GM18519 (cell line): ENCODE results near the gene TNNI2.
"Not testable (repeated sequence)": the region's sequence is repeated elsewhere in the genome, so short reads cannot be mapped to it uniquely, and the experiment has no call there.

Experiments
- ATAC-seq: cut with Tn5 transposase; IDR thresholded peaks from one replicate; pipeline ENCODE4 v1.9.1; 2021; ENCODE audit warnings: mild to moderate bottlenecking, moderate library complexity; ENCODE audit not compliant: unreplicated experiment, low FRiP score

The TNNI2 gene

DNA sequence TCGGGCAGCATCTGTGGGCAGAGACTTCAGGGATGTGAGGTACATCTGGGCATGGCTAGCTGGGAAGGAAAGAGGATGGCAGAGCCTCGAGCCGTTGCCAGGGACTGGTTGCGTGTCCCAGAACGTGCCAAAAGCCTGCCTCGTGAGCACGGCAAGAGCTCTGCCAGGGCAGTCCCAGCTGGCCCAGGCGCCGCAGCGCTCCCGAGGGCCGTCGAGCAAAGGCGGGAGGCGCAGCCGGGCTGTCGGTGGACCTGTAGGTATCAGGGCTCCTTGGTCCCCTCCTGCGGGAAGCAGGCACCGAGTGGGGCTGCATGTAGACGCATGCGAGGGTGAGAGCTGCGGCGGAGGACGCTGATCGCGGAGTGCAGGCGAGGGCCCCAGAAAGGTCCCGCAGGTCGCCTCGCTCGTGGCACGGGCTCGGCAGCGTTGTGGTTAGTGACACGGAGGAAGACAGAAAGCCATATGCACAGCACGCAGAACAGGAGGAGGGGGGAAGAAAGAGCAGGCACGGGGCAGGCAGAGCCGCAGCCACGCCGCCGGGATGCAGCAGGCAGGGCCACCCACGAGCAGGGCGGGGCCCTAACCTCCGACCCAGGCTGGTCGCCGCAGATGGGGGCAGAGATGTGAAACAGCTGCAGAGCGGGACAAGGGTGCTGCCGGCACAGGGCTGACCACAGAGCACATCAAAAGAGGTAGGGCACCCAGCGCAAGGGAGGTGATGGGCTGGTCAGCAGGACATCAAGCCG, 32.1 kb downstream of the TNNI2 start:
- ATAC-seq: no peak

DNA sequence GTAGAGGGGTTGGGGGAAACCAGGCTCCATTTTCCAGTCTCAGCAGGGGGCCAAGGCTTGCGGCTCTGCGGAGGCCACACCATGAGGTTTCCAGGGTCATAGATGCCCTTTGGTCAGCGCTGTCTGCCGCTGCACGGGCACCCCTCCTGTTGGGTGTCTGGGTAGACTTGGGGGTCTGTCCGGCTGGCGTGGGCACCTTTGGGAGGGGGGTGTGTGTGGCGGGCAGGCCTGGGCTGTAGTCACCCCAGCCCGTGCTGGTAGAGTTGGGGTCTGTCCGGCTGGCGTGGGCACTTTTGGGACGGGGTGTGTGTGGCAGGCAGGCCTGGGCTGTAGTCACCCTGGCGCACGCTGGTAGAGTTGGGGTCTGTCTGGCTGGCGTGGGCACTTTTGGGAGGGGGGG, 32.8 kb downstream of the TNNI2 start:
- ATAC-seq: no peak

DNA sequence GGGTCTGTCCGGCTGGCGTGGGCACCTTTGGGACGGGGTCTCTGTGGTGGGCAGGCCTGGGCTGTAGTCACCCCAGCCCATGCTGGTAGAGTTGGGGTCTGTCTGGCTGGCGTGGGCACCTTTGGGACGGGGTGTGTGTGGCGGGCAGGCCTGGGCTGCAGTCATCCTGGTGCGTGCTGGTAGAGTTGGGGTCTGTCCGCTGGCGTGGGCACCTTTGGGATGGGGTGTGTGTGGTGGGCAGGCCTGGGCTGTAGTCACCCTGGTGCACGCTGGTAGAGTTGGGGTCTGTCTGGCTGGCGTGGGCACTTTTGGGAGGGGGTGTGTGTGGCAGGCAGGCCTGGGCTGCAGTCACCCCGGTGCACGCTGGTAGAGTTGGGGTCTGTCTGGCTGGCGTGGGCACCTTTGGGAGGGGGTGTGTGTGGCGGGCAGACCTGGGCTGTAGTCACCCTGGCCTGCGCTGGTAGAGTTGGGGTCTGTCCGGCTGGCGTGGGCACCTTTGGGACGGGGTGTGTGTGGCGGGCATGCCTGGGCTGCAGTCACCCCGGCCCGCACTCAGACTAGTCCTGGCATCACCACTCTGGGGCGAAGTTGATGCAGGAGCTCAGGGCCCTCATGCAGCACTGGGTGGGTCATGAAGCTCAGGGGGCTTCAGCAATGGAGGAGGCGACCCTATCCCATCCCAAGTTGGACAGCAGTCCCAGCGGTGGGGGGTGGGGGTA, 33.6 kb downstream of the TNNI2 start:
- ATAC-seq: no peak

DNA sequence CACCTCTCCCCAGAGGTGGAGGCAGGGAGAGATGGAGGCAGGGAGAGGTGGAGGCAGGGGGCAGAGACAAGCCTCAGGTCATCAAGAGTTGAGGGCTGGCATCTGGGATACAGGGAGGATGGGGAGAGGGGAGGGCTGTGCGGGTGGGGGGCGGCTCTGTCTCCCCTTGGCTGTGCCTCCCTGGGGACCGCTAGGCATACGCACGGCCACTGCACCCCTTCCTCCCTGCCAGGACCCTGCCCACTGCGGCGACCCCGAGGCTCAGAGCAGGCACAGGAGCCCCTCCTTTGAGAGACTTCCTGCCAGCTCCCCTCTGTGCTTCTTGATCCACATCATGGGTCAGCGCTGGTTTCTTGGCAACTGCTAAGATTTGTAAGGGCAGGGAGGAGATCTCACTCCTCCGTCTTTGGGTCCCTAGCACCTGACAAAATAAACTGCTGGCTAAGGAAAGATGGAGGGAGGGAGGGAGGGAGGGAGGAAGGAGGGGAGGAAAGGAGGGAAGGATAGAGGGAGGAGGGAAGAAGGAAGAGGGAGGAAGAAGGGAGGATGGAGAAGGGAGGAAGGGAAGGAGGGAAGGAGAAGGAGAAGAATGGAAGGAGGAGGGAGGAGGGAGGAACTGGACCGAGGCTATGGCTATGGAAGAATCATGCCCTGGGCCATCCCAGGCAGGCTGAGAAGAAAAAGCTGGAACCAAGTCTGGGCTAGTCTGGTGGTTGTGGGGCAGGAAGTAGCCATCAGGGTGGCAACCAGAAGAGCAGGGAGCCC, 34.4 kb downstream of the TNNI2 start:
- no peak for ATAC-seq

DNA sequence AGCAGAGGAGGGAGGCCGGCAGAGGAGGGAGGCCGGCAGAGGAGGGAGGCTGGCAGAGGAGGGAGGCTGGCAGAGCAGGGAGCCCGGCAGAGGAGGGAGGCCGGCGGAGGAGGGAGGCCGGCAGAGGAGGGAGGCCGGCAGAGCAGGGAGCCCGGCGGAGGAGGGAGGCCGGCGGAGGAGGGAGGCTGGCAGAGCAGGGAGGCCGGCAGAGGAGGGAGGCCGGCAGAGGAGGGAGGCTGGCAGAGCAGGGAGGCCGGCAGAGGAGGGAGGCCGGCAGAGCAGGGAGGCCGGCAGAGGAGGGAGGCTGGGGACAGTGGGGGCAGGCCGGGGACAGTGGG, 35.0 kb downstream of the TNNI2 start:
- ATAC-seq: not testable (repeated sequence)

DNA sequence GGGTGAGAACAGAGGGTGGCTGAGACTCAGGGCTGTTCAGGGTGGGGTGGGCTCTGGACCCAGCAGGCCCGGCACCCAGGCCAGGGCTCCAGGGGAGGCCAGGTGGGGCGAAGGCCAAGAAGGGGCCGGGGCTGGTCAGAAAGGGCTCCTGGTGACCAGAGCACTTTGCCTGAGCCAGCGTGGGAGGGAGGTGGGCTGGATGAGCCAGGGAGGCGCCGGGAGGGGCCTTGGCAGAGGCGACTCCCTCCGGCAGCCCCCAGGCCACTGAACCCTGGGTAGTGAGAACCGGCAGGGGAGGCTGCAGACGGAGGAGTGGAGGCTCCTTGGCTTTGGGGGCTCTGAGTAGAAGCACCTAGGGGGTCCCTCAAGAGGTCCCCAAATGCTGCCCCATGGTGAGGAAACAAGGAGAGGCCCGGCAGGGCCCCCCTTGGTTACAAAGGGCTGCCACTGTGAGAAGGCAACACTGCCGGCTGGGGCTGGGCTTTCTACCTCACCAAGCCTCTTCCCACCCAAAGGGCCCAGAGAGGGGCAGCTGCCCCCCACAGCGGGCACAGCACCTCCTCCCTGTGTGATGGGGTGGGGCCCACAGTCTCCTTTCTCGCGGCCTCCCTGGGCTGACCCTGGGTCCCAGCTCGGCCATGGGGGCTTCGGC, 35.8 kb downstream of the TNNI2 start:
- not testable (repeated sequence) for ATAC-seq

DNA sequence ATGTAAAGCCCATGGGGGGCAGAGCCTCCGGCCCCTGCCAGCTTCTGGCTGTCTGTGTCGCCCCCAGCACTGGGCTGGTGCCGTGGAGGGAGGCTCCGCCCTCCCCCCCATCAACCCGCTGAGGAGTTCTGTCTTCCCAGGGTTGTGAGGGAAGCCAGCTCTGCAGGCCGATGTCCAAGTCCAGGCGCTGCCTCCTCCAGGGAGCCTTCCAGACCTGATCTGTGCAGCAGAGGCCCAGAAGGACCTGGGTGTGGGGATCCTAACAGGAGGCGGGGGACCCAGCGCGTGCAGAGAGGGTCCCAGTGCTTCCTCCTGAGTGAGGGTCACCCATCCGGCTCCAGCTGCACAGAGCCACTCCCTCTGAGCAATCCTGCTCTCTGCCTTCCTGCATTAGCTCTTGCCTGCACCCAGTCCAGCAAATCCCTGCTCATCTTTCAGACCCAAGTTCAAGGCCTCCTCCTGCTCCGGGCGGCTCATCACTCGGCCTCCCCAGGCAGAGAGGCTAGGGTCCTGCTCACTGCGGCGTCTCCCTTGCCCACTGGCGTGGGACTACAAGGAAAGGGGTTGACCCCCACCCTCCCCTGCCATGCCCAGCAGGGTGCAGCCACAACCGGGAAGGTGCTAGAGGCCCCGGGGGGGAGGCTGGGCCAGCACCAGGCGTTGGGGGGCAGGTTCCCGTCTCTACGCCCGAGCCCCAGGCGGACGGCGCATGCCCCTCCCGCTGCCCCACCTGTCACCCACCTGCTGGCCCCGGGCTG, 36.5 kb downstream of the TNNI2 start:
- ATAC-seq: no peak

DNA sequence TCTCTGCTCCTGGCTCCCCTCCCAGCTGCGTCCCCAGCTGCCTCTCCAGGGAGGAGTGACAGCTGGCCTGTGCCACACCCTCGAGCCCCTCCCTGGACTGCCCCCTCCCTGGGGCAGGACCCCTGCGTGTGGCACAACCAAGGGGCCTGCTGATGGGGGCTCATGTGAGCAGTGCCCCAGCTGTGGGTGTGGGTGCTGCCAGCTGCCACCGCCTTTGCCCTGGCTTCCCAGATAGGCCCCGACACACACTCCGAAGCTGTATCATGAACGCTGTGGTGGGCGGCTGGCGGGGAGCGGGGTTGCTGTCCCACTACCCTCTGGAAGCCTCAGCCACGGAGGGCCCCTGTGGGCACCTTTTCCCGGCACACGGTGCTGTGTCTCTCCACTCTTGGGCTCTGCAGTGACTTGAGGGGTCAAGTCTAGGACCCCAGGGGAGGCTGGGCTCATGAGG, 37.1 kb downstream of the TNNI2 start:
- ATAC-seq: not testable (repeated sequence)

DNA sequence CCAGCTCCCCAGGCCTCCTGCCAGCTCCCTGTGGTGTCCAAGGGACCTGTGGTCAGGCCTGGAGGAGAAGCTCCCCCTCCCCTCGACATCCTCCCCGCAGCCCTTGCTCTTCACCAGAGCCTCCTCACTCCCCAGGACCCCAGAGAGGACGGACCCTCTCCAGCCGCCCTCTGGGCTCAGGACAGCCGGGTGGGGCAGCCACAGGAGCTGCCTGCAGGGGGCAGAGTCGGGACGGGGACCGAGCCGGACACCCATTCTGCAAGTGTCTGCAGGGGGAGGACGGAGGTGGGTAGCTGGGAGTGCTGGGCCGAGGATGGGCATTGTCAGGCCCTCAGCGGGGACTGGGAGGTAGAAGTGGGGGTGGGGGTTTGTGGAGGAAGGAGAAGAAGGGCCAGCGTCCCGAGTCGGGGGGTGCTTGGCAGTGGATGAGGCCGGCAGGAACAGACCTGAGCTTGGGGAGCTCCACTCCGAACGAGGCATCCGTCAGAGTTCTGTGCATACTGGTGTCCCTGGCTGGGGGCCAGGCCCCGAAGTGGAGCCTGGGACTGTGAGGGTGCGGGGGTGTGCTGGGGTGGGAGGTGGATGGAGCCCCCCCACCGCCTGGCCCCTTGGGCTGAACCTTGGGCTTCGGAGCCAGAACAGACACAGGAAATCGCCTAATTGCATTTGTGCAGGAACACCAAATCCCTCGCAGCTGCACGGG, 37.7 kb downstream of the TNNI2 start:
- ATAC-seq: no peak

DNA sequence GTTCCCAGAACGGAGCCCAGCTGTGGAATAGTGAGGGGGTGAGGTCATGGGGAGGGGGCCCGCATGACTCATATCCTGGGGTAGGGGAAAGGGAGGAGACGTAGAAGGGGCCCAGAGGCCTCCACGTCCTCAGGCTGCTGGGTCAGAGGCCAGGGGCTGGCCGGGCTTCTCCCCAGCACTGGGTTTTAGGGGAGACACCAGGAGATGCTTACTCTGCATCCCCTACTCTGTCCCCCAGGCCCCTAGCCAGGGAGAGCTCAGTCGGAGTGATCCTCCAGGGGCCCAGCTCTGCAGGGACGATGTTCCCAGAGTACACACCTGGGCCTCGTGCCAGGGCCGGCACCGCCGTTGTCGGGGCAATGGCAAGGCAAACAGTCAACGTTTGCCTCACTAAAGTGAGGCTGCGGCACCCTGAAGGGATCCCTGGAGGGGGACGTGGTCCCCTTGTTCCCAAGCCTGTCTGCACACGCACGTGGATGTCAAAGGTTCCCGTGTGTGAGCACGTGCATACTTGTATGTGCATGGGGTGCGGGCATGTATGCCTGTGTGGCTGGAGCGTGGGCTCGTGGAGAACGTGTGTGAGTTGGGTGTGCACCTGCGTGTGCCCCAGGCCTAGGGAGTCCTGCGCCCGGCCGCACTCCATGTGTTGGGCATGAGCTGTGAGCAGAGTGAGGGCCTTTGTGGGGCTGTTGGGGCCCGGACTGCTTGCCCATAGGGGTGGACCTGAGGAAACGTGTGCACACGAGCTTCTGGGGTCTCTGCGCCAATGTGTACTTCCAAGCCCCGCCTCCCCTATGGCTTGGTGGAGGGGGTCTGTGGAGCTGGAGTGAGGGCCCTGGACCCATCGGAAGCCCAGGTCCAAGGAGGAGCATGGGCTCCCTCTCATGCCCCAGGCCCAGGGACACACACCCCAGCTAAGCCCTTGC, 38.7 kb downstream of the TNNI2 start:
- no peak for ATAC-seq

DNA sequence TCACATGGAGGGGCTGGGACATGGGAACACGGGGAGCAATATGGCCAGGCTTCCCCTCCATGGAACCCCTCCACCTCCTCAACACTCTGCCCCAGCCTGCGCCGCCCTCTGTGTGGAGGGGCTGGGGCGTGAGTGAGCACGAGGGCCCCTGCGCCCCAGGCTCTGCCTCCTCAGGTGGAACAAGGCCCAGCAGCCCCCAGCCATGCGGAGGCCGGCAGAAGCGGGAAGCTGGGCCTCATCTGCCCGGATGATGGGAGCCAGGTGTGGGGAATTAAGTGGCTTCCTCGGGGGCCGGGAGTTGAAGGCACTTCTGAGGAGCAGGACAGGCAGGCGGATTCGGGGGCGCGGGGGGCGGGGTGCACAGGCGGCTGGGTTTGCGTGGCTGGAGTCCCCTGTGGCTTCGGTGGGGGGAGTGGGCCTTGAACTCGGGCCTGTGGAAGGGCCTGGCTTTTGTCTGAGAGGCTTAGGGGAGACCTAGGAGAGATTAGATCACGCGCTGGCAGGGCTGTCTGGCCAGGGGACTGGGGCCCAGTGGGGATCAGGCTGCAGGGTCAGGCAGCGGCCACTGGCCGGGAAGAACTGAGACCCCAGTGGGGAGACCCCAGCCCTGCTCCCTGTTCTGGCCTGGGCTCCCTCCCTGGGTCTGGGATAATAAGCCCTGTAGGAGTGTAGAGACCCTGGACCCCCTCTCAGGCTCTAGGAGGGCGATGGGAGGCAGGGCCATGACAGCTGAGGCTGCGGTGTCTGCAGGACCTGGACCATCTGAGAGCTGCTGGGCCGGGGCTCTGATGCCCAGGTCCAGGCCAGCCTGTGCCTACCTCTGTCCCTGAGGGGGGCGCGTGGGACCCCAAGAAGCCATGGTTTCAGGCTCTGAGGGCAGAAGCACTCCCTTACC, 39.6 kb downstream of the TNNI2 start:
- ATAC-seq: no peak

DNA sequence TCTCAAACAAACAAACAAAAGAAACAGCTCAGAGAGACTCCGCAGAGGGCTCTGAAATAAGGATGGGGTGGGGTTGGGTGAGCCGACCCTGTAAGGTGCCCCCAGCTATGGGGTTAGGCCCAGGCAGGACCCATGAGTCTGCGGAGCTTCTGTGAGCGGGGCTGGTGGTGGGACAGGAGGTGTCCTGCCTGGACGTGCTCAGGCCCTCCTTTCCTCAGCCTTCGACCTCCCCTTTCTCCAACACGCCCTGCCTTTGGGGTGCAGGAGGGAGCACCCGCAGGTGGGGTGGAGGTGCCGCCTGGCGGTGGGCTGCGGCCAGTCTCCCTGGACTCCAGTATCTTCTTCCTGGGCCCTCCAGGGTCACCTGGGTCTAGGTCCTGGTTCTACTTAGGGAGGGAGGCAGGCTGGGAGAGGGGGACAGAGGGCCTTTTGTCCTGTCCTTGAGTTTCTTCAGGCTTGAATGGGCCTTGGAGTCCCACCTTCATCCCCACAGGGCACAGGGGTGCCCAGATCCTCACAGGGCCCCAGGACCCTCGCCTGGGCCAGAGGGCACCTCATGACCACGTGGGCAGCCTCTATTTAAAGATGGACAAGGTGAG, 40.7 kb downstream of the TNNI2 start:
- no peak for ATAC-seq

DNA sequence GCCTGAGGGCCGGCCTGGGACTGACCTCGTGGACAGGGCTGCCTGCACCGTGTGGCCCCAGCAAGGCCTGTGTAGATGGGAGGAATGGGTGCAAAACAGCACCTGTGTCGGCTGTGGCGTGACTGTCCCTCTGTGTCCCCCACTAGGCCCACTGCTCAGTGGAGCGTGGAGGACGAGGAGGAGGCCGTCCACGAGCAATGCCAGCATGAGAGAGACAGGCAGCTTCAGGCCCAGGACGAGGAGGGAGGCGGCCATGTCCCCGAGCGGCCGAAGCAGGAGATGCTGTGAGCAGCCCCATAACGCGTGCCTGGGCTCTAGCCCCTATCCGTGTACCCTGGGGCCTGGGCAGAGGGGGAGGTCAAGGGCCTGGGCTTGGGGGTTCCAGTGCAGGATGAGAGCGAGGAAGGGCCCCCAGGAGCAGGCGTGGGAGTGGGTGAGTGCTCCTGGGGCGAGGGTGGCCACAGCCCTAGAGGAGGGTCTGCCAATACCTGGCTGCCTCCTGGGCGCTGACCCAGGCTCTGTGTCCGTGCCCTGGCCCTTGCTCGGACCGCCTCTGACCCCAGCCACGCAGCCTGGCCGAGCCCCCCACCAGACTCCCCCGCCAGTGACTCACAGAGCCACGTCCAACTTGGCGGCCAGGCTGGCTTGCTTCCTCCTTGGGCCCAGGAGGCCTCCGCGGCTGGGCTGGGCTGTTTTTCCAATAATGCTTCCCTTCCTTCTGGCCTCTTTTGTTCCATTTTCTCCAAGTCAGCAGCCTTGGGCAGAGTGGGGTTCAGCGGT, 41.4 kb downstream of the TNNI2 start:
- no peak for ATAC-seq

DNA sequence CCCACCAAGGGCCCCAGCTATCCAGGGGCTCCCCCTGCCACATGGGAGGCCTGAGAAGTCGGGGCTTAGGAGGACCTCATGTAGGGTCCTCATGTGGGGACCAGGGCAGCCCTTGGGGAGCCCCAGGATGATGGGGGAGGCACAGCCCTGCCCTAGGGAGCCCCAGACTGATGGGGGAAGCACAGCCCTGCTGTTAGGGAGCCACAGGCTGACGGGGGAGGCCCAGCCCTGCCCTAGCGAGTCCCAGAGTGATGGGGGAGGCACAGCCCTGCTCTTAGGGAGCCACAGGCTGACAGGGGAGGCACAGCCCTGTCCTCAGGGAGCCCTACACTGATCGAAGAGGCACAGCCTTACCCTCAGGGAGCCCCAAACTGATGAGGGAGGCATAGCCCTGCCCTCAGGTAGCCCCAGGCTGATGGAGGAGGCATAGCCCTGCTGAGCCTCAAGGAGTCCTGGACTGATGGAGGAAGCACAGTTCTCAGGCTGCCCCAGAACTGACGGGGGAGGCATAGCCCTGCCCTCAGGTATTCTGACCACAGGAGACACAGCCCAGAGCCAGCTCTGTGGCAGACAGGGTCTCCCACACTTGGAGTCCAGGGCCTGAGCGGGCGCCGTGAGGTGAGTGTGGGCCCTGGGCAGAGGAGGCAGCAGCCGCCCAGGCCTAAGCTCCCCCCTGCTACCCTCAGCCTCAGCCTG, 42.1 kb downstream of the TNNI2 start:
- ATAC-seq: no peak

DNA sequence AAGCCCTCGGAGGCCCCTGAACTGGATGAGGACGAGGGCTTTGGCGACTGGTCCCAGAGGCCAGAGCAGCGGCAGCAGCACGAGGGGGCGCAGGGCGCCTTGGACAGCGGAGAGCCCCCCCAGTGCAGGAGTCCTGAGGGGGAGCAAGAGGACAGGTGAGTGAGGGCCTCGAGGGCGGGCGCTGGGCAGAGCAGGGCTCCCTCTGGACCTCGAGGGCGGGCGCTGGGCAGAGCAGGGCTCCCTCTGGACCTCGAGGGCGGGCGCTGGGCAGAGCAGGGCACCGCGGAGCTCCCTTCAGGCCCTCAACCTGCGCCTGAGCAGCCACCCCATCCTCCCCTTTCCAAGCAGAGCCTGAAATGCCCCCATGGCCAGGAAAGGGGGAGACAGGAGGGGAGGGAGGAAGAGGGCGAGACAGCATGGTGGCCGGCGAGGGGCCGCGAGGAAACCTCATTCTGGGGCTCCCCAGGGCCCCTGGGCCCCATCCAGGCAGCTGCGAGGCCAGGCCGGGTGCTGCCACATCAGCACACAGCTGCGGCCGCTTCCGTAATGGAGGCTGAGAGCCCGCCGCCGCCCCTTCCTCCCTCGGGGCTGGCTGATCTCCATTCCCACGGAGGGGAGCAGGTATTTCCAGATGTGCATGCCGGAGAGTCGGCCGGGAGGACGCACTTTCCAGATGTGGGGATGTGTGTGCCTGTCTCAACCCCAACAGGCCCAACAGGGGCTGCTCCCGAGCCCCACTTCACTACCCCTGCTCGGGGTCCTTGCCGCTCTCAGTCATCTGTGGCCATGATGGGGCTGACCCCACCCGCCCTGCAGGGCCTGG, 42.9 kb downstream of the TNNI2 start:
- no peak for ATAC-seq
